Liver (tissue), 9 donors: ENCODE results near the gene HAUS2. TPM values are rescaled to one million over a fixed set of nuclear protein-coding genes. Genes with fewer than 3 reads are reported as not detected.

Source experiments
- DNase-seq: peaks from one replicate; pipeline ENCODE4 v3.0.0-alpha.2; 2017; ENCODE audit warnings: low spot score
- H3K27ac ChIP-seq, 2 donors: one replicate each; pipeline ENCODE4 v1.7.0; 2013; ENCODE audit warnings: inconsistent platforms in 2 of 2, low read length in 2 of 2, control low read depth in 1 of 2, low read depth in 1 of 2, mild to moderate bottlenecking in 1 of 2
- H3K27me3 ChIP-seq, 4 donors: one replicate each; pipeline versions ENCODE4 v1.6.1 to v1.7.0; 2013; ENCODE audit warnings: low read length in 3 of 4, inconsistent platforms in 1 of 4, mild to moderate bottlenecking in 1 of 4, moderate library complexity in 1 of 4; ENCODE audit not compliant: control insufficient read depth in 4 of 4, insufficient read depth in 4 of 4
- H3K36me3 ChIP-seq, 4 donors: one replicate each; pipeline versions ENCODE4 v1.6.1 to v1.7.0; 2013; ENCODE audit warnings: low read length in 3 of 4, mild to moderate bottlenecking in 3 of 4, low read depth in 1 of 4, moderate library complexity in 1 of 4; ENCODE audit not compliant: control insufficient read depth in 4 of 4, insufficient read depth in 3 of 4
- H3K4me1 ChIP-seq, 4 donors: one replicate each; pipeline versions ENCODE4 v1.6.1 to v1.7.0; 2013; ENCODE audit warnings: low read length in 3 of 4, mild to moderate bottlenecking in 3 of 4, moderate library complexity in 1 of 4; ENCODE audit not compliant: control insufficient read depth in 4 of 4, insufficient read depth in 4 of 4
- H3K4me3 ChIP-seq, 3 donors: one replicate each; pipeline versions ENCODE4 v1.6.1 to v1.7.0; 2013; ENCODE audit warnings: low read length in 3 of 3, control low read depth in 1 of 3, low read depth in 1 of 3, mild to moderate bottlenecking in 1 of 3
- H3K9ac ChIP-seq, 2 donors: one replicate each; pipeline ENCODE4 v1.7.0; 2013; ENCODE audit warnings: low read length in 2 of 2, mild to moderate bottlenecking in 2 of 2, moderate library complexity in 2 of 2, control low read depth in 1 of 2, low read depth in 1 of 2
- H3K9me3 ChIP-seq, 4 donors: one replicate each; pipeline versions ENCODE4 v1.6.1 to v1.7.0; 2013; ENCODE audit warnings: low read length in 3 of 4; ENCODE audit not compliant: control insufficient read depth in 4 of 4
- EGR1 ChIP-seq, 2 donors: IDR thresholded peaks; 2 replicates each; pipeline ENCODE4 v1.6.1; 2016 to 2018; ENCODE audit warnings: antibody characterized with exemption in 2 of 2, low read depth in 2 of 2
- GABPA ChIP-seq, 2 donors: IDR thresholded peaks in 1 of 2; conservative IDR thresholded peaks in 1 of 2; 2 replicates each; pipeline ENCODE4 v1.6.1; 2016; ENCODE audit warnings: antibody characterized with exemption in 2 of 2, mild to moderate bottlenecking in 1 of 2, moderate library complexity in 1 of 2
- HNF4A ChIP-seq, 2 donors: conservative IDR thresholded peaks; 2 replicates each; pipeline ENCODE4 v1.6.1; 2016; ENCODE audit warnings: antibody characterized with exemption in 2 of 2, mild to moderate bottlenecking in 2 of 2
- HNF4G ChIP-seq: IDR thresholded peaks from 2 replicates; pipeline ENCODE4 v1.6.1; 2016; ENCODE audit warnings: antibody characterized with exemption
- JUND ChIP-seq, 2 donors: IDR thresholded peaks; 2 replicates each; pipeline ENCODE4 v1.6.1; 2016; ENCODE audit warnings: antibody characterized with exemption in 2 of 2
- NR2F2 ChIP-seq: IDR thresholded peaks from 2 replicates; pipeline ENCODE4 v1.6.1; 2016; ENCODE audit warnings: antibody characterized with exemption
- RAD21 ChIP-seq, 2 donors: IDR thresholded peaks; 2 replicates each; pipeline ENCODE4 v1.6.1; 2016; ENCODE audit warnings: antibody characterized with exemption in 2 of 2, mild to moderate bottlenecking in 2 of 2
- RXRA ChIP-seq, 2 donors: IDR thresholded peaks; 2 replicates each; pipeline ENCODE4 v1.6.1; 2017 to 2018; ENCODE audit warnings: antibody characterized with exemption in 2 of 2, mild to moderate bottlenecking in 1 of 2
- SP1 ChIP-seq: IDR thresholded peaks from 2 replicates; pipeline ENCODE4 v1.6.1; 2018; ENCODE audit warnings: antibody characterized with exemption, mild to moderate bottlenecking
- YY1 ChIP-seq: IDR thresholded peaks from 2 replicates; pipeline ENCODE4 v1.6.1; 2016; ENCODE audit warnings: antibody characterized with exemption, mild to moderate bottlenecking
- WGBS: extraction: QIAGEN DNeasy Blood & Tissue Kit; methylation state at CpG from one replicate; pipeline ENCODE4 v1.1.7; 2013; 5-methylcytosine and 5-hydroxymethylcytosine counted together
- polyA plus RNA-seq, 2 donors: library from polyadenylated mRNA; stranded (reverse) in 1 of 2; unstranded in 1 of 2; fragments of 200-250 nt in 1 of 2; fragments of >200 nt in 1 of 2; fragmentation: Nextera tagmentation in 1 of 2; extraction: Ambion mirVana in 1 of 2; gene quantifications; one replicate each; pipeline versions ENCODE4 v1.2.1 to v1.2.3, GENCODE V29; 2013 to 2015
- total RNA-seq, 2 donors: library from RNA; depleted of rRNA; stranded (reverse); fragments of >200 nt; gene quantifications; one replicate each; pipeline ENCODE4 v1.2.3, GENCODE V29; 2014
- TF ChIP-seq, protein P1 (sequence below): IDR thresholded peaks from 2 replicates; pipeline ENCODE4 v1.6.1; 2016; ENCODE audit warnings: antibody characterized with exemption
- TF ChIP-seq, protein P2 (sequence below): IDR thresholded peaks from 2 replicates; pipeline ENCODE4 v1.6.1; 2016; ENCODE audit warnings: antibody characterized with exemption, mild to moderate bottlenecking
- TF ChIP-seq, protein P3 (sequence below): IDR thresholded peaks from 2 replicates; pipeline ENCODE4 v1.6.1; 2016; ENCODE audit warnings: antibody characterized with exemption
- TF ChIP-seq, protein P4 (sequence below): IDR thresholded peaks from 2 replicates; pipeline ENCODE4 v1.6.1; 2016; ENCODE audit warnings: antibody characterized with exemption
- donor health status: healthy.
- donor health status: healthy.
- donor health status: healthy.
- donor health status: healthy.
- donor health status: healthy.

The HAUS2 gene
- total and polyA plus RNA-seq, 4 donors: 4.1 to 23.2 (median 6.6) TPM

DNA sequence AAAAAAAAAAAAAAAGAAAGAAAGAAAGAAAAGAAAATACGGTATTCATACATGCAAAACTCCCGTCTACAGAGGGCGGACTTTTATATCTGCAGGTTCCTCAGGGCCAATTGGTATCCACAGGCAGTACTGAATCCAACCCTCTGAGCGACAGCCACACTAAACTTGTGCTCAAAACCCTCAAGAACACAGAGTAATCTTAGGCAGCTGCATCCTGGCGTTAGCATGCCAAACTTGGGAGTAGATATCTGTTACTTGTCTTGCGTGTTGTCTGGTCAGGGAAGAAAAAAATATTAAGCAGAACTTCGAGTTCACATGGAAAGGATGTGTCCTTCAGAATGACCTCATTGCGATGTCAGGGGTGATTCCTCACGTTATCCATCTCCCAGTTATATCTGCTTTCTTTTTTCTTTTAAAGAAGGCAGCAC, 40.4 kb upstream of the HAUS2 start:
- Histone ChIP-seq H3K9me3 (no peaks in the 10 kb centered on the region), H3K4me1 (peaks cover 0 to 7% (median 1%) of the 10 kb centered on the region in 4 donors), H3K27me3 (no peaks in the 10 kb centered on the region), H3K4me3 (no peak overlapping the region), H3K27ac (peak overlapping the region in 1 of 2 donors; percentile 14), H3K9ac (no peak overlapping the region), H3K36me3 (peaks cover 0 to under 1% (median 0%) of the 10 kb centered on the region in 4 donors)
- WGBS: 70% methylated on average over 9 of the region's 9 CpGs
- DNase-seq: no peak
- TF ChIP-seq EGR1 (IDR thresholded peaks at IDR 0.05; ENCODE audit: low read depth in 2 of 2): no peak
- peak; percentile 32 for TF ChIP-seq SP1
- TF ChIP-seq YY1: no peak
- TF ChIP-seq, protein P1, sequence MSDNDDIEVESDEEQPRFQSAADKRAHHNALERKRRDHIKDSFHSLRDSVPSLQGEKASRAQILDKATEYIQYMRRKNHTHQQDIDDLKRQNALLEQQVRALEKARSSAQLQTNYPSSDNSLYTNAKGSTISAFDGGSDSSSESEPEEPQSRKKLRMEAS: no peak
- TF ChIP-seq, protein P2, sequence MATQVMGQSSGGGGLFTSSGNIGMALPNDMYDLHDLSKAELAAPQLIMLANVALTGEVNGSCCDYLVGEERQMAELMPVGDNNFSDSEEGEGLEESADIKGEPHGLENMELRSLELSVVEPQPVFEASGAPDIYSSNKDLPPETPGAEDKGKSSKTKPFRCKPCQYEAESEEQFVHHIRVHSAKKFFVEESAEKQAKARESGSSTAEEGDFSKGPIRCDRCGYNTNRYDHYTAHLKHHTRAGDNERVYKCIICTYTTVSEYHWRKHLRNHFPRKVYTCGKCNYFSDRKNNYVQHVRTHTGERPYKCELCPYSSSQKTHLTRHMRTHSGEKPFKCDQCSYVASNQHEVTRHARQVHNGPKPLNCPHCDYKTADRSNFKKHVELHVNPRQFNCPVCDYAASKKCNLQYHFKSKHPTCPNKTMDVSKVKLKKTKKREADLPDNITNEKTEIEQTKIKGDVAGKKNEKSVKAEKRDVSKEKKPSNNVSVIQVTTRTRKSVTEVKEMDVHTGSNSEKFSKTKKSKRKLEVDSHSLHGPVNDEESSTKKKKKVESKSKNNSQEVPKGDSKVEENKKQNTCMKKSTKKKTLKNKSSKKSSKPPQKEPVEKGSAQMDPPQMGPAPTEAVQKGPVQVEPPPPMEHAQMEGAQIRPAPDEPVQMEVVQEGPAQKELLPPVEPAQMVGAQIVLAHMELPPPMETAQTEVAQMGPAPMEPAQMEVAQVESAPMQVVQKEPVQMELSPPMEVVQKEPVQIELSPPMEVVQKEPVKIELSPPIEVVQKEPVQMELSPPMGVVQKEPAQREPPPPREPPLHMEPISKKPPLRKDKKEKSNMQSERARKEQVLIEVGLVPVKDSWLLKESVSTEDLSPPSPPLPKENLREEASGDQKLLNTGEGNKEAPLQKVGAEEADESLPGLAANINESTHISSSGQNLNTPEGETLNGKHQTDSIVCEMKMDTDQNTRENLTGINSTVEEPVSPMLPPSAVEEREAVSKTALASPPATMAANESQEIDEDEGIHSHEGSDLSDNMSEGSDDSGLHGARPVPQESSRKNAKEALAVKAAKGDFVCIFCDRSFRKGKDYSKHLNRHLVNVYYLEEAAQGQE: peak; percentile 67
- TF ChIP-seq, protein P3, sequence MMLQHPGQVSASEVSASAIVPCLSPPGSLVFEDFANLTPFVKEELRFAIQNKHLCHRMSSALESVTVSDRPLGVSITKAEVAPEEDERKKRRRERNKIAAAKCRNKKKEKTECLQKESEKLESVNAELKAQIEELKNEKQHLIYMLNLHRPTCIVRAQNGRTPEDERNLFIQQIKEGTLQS: no peak
- TF ChIP-seq RAD21 (IDR thresholded peaks at IDR 0.05): peak in 1 of 2 donors; percentile 27
- peak in 1 of 2 donors; percentile 14 for TF ChIP-seq JUND (IDR thresholded peaks at IDR 0.05)
- TF ChIP-seq RXRA (IDR thresholded peaks at IDR 0.05): peak in 1 of 2 donors; percentile 15
- TF ChIP-seq HNF4G: no peak
- no peak for TF ChIP-seq GABPA (IDR thresholded peaks at IDR 0.05 in 1 of 2, conservative IDR thresholded peaks at IDR 0.05 in 1 of 2)
- TF ChIP-seq NR2F2: peak; percentile 87
- TF ChIP-seq, protein P4, sequence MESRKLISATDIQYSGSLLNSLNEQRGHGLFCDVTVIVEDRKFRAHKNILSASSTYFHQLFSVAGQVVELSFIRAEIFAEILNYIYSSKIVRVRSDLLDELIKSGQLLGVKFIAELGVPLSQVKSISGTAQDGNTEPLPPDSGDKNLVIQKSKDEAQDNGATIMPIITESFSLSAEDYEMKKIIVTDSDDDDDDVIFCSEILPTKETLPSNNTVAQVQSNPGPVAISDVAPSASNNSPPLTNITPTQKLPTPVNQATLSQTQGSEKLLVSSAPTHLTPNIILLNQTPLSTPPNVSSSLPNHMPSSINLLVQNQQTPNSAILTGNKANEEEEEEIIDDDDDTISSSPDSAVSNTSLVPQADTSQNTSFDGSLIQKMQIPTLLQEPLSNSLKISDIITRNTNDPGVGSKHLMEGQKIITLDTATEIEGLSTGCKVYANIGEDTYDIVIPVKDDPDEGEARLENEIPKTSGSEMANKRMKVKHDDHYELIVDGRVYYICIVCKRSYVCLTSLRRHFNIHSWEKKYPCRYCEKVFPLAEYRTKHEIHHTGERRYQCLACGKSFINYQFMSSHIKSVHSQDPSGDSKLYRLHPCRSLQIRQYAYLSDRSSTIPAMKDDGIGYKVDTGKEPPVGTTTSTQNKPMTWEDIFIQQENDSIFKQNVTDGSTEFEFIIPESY: no peak

DNA sequence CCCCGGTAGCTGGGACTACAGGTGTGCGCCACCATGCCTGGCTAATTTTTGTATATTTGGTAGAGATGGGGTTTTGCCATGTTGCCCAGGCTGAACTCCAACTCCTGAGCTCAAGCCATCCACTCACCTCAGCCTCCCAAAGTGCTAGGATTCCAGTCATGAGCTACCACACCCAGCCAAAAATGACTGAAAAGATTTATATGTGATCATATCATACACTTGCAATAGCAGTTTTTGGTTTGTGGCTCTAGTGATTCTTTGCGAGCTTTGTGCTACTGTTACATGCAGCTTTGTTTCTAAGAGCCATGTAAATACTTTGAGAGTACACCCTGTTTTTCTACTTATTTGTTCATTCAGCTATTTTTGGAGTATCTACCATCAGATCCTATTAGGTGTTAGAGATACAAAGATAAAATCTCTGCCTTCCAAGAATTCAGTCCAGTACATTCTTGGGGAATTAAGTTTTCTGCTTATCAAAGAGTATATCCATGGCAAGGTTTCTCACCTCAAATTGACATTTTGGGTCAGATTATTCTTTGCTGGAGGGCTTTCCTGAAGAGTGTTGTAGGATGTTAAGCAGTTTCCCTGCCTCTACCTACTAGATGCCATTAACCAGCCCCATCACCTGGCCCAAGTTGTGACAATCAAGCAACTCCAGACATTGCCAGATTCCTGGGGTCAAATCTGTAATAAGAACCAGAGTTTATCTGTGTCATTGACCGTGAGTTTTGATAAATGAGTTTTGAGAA, 38.2 kb upstream of the HAUS2 start:
- H3K9ac ChIP-seq: no peak overlapping the region
- H3K9me3 ChIP-seq: no peaks in the 10 kb centered on the region
- WGBS: 91% methylated on average over 4 of the region's 4 CpGs
- no peak overlapping the region for H3K4me3 ChIP-seq
- H3K4me1 ChIP-seq: peaks cover 0 to 7% (median 0%) of the 10 kb centered on the region in 4 donors
- TF ChIP-seq RXRA (IDR thresholded peaks at IDR 0.05) (no peak), HNF4A (conservative IDR thresholded peaks at IDR 0.05) (no peak), NR2F2 (no peak)
- peak overlapping the region; percentile 52 to 57 for H3K27ac ChIP-seq
- peaks cover 0 to 10% (median 8%) of the 10 kb centered on the region in 4 donors for H3K36me3 ChIP-seq
- no peaks in the 10 kb centered on the region for H3K27me3 ChIP-seq
- DNase-seq: no peak
